GM21737 (cell line): ENCODE measurements around the gene CCPG1.
A peak's percentile ranks its signal among the peaks of the same experiment; 100 is the strongest.

Experiments used
- ATAC-seq: cut with Tn5 transposase; IDR thresholded peaks from one replicate; pipeline ENCODE4 v1.9.1; 2021; ENCODE audit warnings: mild to moderate bottlenecking, moderate library complexity; ENCODE audit not compliant: unreplicated experiment

Gene CCPG1

DNA sequence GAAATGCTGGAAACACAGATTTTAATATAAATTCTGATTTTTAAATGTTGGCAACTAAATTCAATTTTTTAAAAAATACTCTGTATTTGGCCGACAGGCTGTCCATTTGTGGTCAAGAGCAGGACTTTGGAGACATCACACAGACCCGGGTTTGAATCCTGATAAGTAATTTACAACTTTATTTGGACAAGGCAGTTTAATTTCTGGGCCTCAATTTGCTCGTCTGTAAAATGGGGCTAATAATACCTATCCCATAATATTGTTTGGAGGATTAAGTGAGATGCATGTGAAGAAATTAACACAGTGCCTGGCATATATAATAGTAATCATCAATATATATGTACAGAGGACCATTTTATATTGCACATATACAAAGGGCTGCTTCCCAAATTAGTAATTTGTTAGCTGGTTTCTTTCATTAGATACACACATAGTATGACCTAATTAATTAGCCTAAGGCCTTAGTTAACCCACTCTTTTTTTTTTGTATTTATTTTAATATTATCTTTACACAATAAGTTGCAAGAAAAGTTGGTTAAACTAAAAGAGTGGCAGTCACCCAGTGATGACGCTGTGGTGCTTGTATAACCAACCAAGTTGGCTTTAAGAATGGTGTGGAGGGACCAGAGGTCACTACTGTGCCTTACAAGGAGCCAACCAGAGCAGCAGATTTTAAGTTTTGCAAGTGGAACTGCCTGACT, 88.5 kb downstream of the CCPG1 start:
- ATAC-seq, result peak; percentile 36

- peak; percentile 92 for ATAC-seq
These were observed 89.3 kb downstream of the CCPG1 start, which contains the start of the genes PIGB and PIGBOS1 for GRCh38 chr15:55318588-55319494. Gene PIGB, plus strand, starts transcription at chr15:55319222. Its CDS starts 29 bp downstream, at chr15:55319251. Gene PIGBOS1, minus strand, starts transcription at chr15:55319123. Its CDS starts 1,331 bp downstream, at chr15:55317792.
